HK-2 (cell line): Measurements from ENCODE around the gene ITPR1.

Experiments used
- DNase-seq: peaks from one replicate; pipeline ENCODE4 v3.0.0-alpha.2; 2018; ENCODE audit not compliant: unreplicated experiment

The ITPR1 gene

GRCh38 chr3:4814305-4814903, 321.3 kb downstream of the ITPR1 start:
- no peak for DNase-seq

- no peak for DNase-seq
Observed at GRCh38 chr3:4814904-4815574, 321.9 kb downstream of the ITPR1 start.

GRCh38 chr3:4816306-4816705, 323.2 kb downstream of the ITPR1 start:
- no peak for DNase-seq

GRCh38 chr3:4816718-4817117, 323.6 kb downstream of the ITPR1 start:
- DNase-seq, result no peak

- no peak for DNase-seq
Observed at GRCh38 chr3:4817128-4817527, 324.0 kb downstream of the ITPR1 start.

GRCh38 chr3:4818164-4818563, 325.0 kb downstream of the ITPR1 start:
- DNase-seq, result no peak

GRCh38 chr3:4818986-4819693, 326.0 kb downstream of the ITPR1 start:
- no peak for DNase-seq

GRCh38 chr3:4819746-4820145, 326.6 kb downstream of the ITPR1 start:
- DNase-seq, result no peak

- no peak for DNase-seq
Observed at GRCh38 chr3:4820296-4821121, 327.4 kb downstream of the ITPR1 start.

GRCh38 chr3:4821338-4821737, 328.2 kb downstream of the ITPR1 start:
- DNase-seq, result peak; percentile 27

- no peak for DNase-seq
Observed at GRCh38 chr3:4821975-4822374, 328.8 kb downstream of the ITPR1 start.

- no peak for DNase-seq
Observed at GRCh38 chr3:4822568-4822967, 329.4 kb downstream of the ITPR1 start.

GRCh38 chr3:4823385-4823784, 330.2 kb downstream of the ITPR1 start:
- DNase-seq, result no peak

GRCh38 chr3:4823986-4824925, 331.1 kb downstream of the ITPR1 start:
- DNase-seq, result no peak

- DNase-seq, result no peak
Observed at GRCh38 chr3:4824926-4825325, 331.8 kb downstream of the ITPR1 start.

- no peak for DNase-seq
Observed at GRCh38 chr3:4825436-4826236, 332.5 kb downstream of the ITPR1 start.

GRCh38 chr3:4826237-4827100, 333.3 kb downstream of the ITPR1 start:
- DNase-seq, result no peak

- no peak for DNase-seq
Observed at GRCh38 chr3:4827767-4828166, 334.6 kb downstream of the ITPR1 start.

- no peak for DNase-seq
Observed at GRCh38 chr3:4828279-4829030, 335.3 kb downstream of the ITPR1 start.
